Mesothelial cell of epicardium (in vitro differentiated cells): Measurements from ENCODE around the gene GRIN2B. TPM values are rescaled to one million over a fixed set of nuclear protein-coding genes. Genes with fewer than 3 reads are reported as not detected.

Experiments used
- DNase-seq, 2 experiments: peaks; one replicate each; pipeline ENCODE4 v3.0.0; 2021; ENCODE audit warnings: low spot score in 2 of 2; ENCODE audit not compliant: unreplicated experiment in 2 of 2
- H3K27ac Mint-ChIP-seq: 2 replicates; pipeline ENCODE4 v1.8.0; 2021; ENCODE audit warnings: mixed read lengths
- H3K27me3 Mint-ChIP-seq: 2 replicates; pipeline ENCODE4 v1.8.0; 2021; ENCODE audit warnings: low read depth, mixed read lengths
- H3K36me3 Mint-ChIP-seq: 2 replicates; pipeline ENCODE4 v1.8.0; 2021; ENCODE audit warnings: mixed read lengths
- H3K4me1 Mint-ChIP-seq: 2 replicates; pipeline ENCODE4 v1.8.0; 2021; ENCODE audit warnings: mixed read lengths
- H3K4me3 Mint-ChIP-seq: 2 replicates; pipeline ENCODE4 v1.8.0; 2021; ENCODE audit warnings: mild to moderate bottlenecking, moderate library complexity, mixed read lengths
- H3K9me3 Mint-ChIP-seq: 2 replicates; pipeline ENCODE4 v1.8.0; 2021; ENCODE audit warnings: mixed read lengths
- CTCF ChIP-seq: fragments of 200-600 bp; sonication (generic); IDR thresholded peaks from one replicate; pipeline ENCODE4 v1.5.0; 2021; ENCODE audit warnings: antibody characterized with exemption; ENCODE audit not compliant: unreplicated experiment
- total RNA-seq: library from RNA; stranded (reverse); gene quantifications from 3 replicates; pipeline ENCODE4 v1.2.1, GENCODE V29; 2021

GRIN2B gene
- 0.78 to 0.95 TPM (median 0.86 TPM) in 3 replicates for total RNA-seq

GRCh38 chr12:13981296-13981962 lies at the start of gene GRIN2B:
Gene GRIN2B (minus strand): TSS chr12:13981602. CDS start chr12:13866208, 115,394 bp downstream.
- Mint-ChIP-seq H3K4me1 (peaks cover 20% of the 10 kb centered on the region), H3K27me3 (peaks cover 92% of the 10 kb centered on the region), H3K4me3 (peak within 1 kb of the TSS; percentile 79), H3K9me3 (no peaks in the 10 kb centered on the region), H3K36me3 (no peaks in the 10 kb centered on the region), H3K27ac (no peak within 1 kb of the TSS)
- DNase-seq = peak in 1 of 2 experiments; percentile 43
- no peak for TF ChIP-seq CTCF

- Mint-ChIP-seq H3K27ac (no peak overlapping the region), H3K4me3 (no peak overlapping the region), H3K27me3 (peaks cover 27% of the 10 kb centered on the region), H3K36me3 (no peaks in the 10 kb centered on the region), H3K4me1 (no peaks in the 10 kb centered on the region), H3K9me3 (no peaks in the 10 kb centered on the region)
- DNase-seq = no peak
- no peak for TF ChIP-seq CTCF
Observed at GRCh38 chr12:14026537-14026936, 45.1 kb upstream of the GRIN2B start.

- Mint-ChIP-seq H3K27ac (no peak overlapping the region), H3K4me3 (no peak overlapping the region), H3K27me3 (peaks cover 37% of the 10 kb centered on the region), H3K4me1 (no peaks in the 10 kb centered on the region), H3K36me3 (no peaks in the 10 kb centered on the region), H3K9me3 (peaks cover 5% of the 10 kb centered on the region)
- DNase-seq = no peak
- TF ChIP-seq CTCF = no peak
Observed at GRCh38 chr12:14024591-14024990, 43.2 kb upstream of the GRIN2B start.

- TF ChIP-seq CTCF = no peak
- peaks cover 37% of the 10 kb centered on the region for H3K27me3 Mint-ChIP-seq
- H3K36me3 Mint-ChIP-seq = no peaks in the 10 kb centered on the region
- H3K9me3 Mint-ChIP-seq = peaks cover 5% of the 10 kb centered on the region
- no peaks in the 10 kb centered on the region for H3K4me1 Mint-ChIP-seq
- no peak overlapping the region for H3K27ac Mint-ChIP-seq
- no peak for DNase-seq
- no peak overlapping the region for H3K4me3 Mint-ChIP-seq
Observed at GRCh38 chr12:14018080-14018479, 36.7 kb upstream of the GRIN2B start.

- no peaks in the 10 kb centered on the region for H3K36me3 Mint-ChIP-seq
- no peak overlapping the region for H3K4me3 Mint-ChIP-seq
- peaks cover 9% of the 10 kb centered on the region for H3K4me1 Mint-ChIP-seq
- H3K27ac Mint-ChIP-seq = no peak overlapping the region
- DNase-seq = no peak
- H3K9me3 Mint-ChIP-seq = peaks cover 23% of the 10 kb centered on the region
- H3K27me3 Mint-ChIP-seq = peaks cover 2% of the 10 kb centered on the region
- TF ChIP-seq CTCF = no peak
Observed at GRCh38 chr12:14010989-14011388, 29.6 kb upstream of the GRIN2B start.
